ENCODE measurements around the gene FAM76A.
"Not testable (repeated sequence)": the region's sequence is repeated elsewhere in the genome, so short reads cannot be mapped to it uniquely, and the experiment has no call there.

Gene FAM76A

DNA sequence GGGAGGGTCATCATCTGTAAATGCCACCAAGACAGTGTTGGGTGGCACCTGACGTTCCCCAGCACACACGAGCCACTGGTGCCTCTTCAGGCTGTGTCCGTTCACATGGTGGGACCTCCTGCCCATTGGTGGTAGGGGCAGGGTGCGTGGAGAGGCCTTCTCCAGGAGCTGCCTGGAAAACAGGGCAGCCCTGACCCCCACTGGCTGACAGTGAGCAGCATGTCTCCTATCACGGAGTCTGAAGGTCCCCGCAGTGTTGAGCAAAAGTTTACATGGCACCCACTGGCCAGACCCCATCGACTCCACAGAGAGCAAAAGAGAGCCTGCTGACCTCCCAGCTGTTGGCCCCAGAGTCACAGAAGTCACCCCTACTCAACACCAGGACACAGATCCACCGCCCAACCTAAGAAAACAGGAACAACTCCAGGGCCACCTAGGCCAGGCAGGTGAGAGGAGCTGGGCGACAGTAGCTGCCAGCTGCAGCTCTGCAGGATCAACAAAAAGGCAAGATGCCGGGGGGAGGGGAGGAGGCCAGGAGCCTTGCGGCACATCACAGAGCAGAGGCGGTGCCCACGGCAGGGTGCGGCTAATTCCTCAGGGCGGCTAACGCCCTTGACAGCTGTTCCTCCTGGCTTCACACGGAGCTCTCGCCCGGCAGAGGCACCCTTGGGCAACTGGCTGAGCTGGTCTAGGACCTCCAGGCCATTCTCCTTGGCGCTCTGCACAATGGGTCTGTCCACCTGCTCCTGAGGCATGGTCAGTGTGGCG lies 39.4 kb upstream of the FAM76A start:
- no peak for DNase-seq (ENCODE audit: low read depth)
- H3K4me3 ChIP-seq (ENCODE audit: control insufficient read depth, low read depth, low read length): no peak overlapping the region
- TF ChIP-seq, protein P1, sequence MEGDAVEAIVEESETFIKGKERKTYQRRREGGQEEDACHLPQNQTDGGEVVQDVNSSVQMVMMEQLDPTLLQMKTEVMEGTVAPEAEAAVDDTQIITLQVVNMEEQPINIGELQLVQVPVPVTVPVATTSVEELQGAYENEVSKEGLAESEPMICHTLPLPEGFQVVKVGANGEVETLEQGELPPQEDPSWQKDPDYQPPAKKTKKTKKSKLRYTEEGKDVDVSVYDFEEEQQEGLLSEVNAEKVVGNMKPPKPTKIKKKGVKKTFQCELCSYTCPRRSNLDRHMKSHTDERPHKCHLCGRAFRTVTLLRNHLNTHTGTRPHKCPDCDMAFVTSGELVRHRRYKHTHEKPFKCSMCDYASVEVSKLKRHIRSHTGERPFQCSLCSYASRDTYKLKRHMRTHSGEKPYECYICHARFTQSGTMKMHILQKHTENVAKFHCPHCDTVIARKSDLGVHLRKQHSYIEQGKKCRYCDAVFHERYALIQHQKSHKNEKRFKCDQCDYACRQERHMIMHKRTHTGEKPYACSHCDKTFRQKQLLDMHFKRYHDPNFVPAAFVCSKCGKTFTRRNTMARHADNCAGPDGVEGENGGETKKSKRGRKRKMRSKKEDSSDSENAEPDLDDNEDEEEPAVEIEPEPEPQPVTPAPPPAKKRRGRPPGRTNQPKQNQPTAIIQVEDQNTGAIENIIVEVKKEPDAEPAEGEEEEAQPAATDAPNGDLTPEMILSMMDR (conservative IDR thresholded peaks at IDR 0.05; ENCODE audit: control insufficient read depth, insufficient read depth, low read depth, low read length): no peak

DNA sequence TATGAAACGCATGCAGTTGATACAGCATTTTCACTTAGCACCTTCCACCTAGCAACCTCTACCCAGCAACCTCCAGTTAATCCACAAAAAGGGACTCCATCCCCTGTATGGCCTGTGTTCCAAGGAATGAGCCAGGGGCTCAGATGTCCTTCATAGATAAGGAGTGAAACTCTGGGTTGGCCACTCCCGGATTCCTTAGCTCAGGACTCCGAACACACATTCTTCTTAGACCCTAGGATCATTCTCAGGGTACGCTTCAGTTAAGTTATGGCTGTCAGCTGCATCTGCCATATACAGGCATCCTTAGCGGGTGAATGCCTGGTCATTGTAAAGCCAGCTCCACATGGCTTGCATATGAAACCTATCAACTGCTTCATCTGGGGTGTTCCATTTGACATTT lies 37.9 kb upstream of the FAM76A start:
- no peak for DNase-seq (ENCODE audit: low read depth)
- no peak overlapping the region for H3K4me3 ChIP-seq (ENCODE audit: control insufficient read depth, low read depth, low read length)
- TF ChIP-seq, protein P1 (conservative IDR thresholded peaks at IDR 0.05; ENCODE audit: control insufficient read depth, insufficient read depth, low read depth, low read length): no peak

DNA sequence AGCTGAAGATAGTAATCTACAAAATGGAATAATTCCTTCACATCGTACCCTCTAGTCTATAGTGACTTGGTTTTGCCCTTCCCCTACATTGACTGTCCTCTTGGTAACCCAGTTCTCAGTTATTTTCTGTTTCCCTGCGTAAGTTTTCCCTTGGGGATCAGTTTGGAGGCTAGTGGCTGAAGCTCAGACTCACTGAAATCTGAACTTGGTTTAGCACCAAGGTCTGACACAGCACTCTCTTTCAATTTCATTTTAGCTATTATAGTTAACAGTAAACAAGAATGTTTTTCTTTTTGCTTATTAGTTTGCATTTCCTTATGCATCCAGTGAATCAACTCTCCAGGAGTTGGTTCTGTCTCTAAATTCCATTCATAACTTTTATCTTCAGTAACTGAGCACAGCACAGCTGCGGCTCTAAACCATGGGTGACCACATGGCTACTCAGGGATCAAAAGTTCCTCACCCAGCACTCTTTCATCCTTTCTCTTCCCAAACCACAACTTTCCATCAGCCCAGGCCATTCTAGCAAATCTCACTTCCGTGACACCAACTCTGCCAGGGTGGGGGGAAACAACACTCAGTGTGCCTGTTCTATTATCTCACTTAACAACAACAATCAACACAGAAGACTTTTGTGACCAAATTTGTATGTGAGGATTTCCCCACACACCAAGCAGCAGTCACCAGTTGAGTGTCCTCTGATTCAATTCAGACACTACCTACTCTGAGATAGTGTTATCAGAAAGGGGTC lies 36.2 kb upstream of the FAM76A start:
- DNase-seq (ENCODE audit: low read depth): peak; percentile 61
- no peak overlapping the region for H3K4me3 ChIP-seq (ENCODE audit: control insufficient read depth, low read depth, low read length)
- TF ChIP-seq, protein P1 (conservative IDR thresholded peaks at IDR 0.05; ENCODE audit: control insufficient read depth, insufficient read depth, low read depth, low read length): no peak

DNA sequence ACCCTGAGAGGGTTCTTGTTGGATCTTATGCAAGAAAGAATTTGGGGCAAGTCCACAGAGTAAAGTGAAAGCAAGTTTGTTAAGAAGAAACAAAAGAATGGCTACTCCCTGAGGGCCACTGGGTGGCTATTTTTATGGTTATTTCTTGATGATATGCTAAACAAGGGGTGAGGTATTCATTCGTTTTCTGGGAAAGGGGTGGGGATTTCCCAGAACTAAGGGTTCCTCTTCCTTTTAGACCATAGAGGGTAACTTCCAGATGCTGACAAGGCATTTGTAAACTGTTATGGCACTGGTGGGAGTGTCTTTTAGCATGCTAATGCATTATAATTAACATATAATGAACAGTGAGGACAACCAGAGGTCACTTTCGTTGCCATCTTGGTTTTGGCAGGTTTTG lies 35.6 kb upstream of the FAM76A start:
- TF ChIP-seq, protein P1 (conservative IDR thresholded peaks at IDR 0.05; ENCODE audit: control insufficient read depth, insufficient read depth, low read depth, low read length): no peak
- no peak for DNase-seq (ENCODE audit: low read depth)

DNA sequence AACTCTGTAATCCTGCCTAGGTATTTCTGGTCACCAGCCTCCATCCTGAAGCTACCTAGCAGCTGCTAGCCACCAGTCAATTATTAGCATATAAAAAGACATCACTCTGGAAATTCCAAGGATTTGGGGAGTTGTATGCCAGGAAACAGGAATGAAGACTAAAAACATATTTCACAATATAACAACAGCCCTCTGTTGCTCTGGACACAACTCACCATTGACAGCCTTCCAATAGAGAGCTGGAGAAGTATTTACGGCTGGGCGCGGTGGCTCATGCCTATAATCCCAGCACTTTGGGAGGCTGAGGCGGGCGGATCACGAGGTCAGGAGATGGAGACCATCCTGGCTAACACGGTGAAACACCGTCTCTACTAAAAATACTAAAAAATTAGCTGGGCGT lies 28.9 kb upstream of the FAM76A start:
- DNase-seq (ENCODE audit: low read depth); H3K4me3 ChIP-seq (ENCODE audit: control insufficient read depth, low read depth, low read length): not testable (repeated sequence)

More for the DNA sequence above, 35.6 kb upstream of the FAM76A start:
- no peak overlapping the region for H3K4me3 ChIP-seq (ENCODE audit: control insufficient read depth, low read depth, low read length)

DNA sequence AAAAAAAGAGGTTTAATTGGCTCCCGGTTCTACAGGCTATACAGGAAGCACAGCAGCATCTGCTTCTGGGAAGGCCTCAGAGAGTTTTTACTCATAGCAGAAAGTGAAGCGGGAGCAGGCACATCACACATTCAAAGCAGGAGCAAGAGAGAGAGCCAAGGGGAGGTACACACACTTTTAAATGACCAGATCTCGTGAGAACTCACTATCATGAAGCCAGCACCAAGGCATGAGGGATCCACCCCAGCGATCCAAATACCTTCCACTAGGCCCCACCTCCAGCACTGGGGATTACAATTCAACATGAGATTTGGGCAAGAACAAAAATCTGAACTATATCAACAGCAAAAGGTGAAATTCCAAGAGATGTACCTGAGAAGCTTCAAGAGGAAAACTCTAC lies 20.8 kb upstream of the FAM76A start:
- TF ChIP-seq, protein P1 (conservative IDR thresholded peaks at IDR 0.05; ENCODE audit: control insufficient read depth, insufficient read depth, low read depth, low read length): no peak
- no peak overlapping the region for H3K4me3 ChIP-seq (ENCODE audit: control insufficient read depth, low read depth, low read length)
- no peak for DNase-seq (ENCODE audit: low read depth)

DNA sequence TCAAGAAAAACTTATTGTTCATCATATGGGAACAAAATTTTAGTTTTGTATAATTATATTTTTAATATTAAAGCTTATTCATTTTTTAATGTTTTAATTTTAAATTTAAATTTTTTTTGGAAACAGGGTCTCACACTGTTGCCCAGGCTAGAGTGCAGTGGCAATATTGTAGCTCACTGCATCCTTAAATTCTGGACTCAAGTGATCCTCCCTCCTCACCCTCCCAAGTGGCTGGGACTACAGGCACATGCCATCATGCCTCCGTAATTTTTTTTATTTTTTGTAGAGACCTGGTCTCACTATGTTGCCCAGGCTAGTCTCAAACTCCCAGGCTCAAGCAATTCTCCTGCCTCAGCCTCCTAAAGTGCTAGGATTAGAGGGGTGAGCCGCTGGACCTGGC lies 20.2 kb upstream of the FAM76A start:
- no peak overlapping the region for H3K4me3 ChIP-seq (ENCODE audit: control insufficient read depth, low read depth, low read length)
- DNase-seq (ENCODE audit: low read depth): no peak
- TF ChIP-seq, protein P1 (conservative IDR thresholded peaks at IDR 0.05; ENCODE audit: control insufficient read depth, insufficient read depth, low read depth, low read length): no peak
